ENCODE data around the gene UST. TPM values are rescaled to one million over a fixed set of nuclear protein-coding genes. Genes with fewer than 3 reads are reported as not detected.

UST gene
- total and polyA plus RNA-seq, 2 of the 8 experiments (the other 6 are each of a cell fraction or from before 2014, with no cell fraction given), result 13.5 to 34.5 TPM

DNA sequence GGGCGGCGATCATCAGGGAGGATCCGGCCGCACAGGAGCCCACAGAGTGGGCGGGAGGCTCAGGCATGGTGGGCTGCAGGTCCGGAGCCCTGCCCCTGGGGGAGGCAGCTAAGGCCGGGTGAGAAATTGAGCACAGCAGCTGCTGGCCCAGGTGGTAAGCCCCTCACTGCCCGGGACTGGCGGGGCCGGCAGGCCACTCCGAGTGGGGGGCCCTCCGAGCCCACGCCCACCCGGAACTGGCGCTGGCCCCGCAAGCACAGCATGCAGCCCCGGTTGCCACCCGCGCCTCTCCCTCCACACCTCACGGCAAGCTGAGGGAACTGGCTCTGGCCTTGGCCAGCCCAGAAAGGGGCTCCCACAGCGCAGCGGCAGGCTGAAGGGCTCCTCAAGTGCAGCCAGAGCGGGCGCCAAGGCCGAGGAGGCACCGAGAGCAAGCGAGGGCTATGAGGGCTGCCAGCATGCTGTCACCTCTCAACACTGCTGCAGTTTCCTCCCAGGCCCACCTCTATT is 48.1 kb upstream of the UST start:
- no peaks in the 10 kb centered on the region for H4K20me1 ChIP-seq (replicated peaks in 1 of 2; ENCODE audit: control insufficient read depth in 1 of 2, insufficient read depth in 2 of 2, low read length in 2 of 2)
- H3K79me2 ChIP-seq (ENCODE audit: control insufficient read depth in 1 of 2, insufficient read depth in 2 of 2, low read length in 2 of 2), result no peaks in the 10 kb centered on the region
- DNase-seq (ENCODE audit: low read depth in 1 of 2, low spot score in 2 of 2), result no peak
- no peaks in the 10 kb centered on the region for H3K36me3 ChIP-seq (ENCODE audit: control insufficient read depth in 2 of 4, insufficient read depth in 4 of 4, low read length in 3 of 4)
- no peak for FAIRE-seq
- peaks cover 7 to 16% of the 10 kb centered on the region in 2 experiments; a peak in 1 of 4 replicates for H3K9me3 ChIP-seq (ENCODE audit: insufficient read depth in 2 of 2, low read depth in 1 of 2, low read length in 1 of 2)
- no peak overlapping the region for H4K5ac ChIP-seq (ENCODE audit: insufficient read length, low read depth, low read length)
- H3K23ac ChIP-seq (ENCODE audit: insufficient read length), result no peak overlapping the region
- H3K27ac ChIP-seq (ENCODE audit: low read depth, low read length), result no peak overlapping the region
- H3K4me1 ChIP-seq (replicated peaks in 1 of 4; ENCODE audit: control insufficient read depth in 3 of 4, insufficient read depth in 4 of 4, low read length in 3 of 4), result no peaks in the 10 kb centered on the region
- H3K27me3 ChIP-seq (replicated peaks in 1 of 4; ENCODE audit: control insufficient read depth in 3 of 4, extremely low read depth in 1 of 4, insufficient read depth in 3 of 4, low read length in 3 of 4), result no peaks in the 10 kb centered on the region
- CTCF ChIA-PET (ENCODE audit: partially characterized antibody), result no interaction called here
- POLR2A ChIA-PET (ENCODE audit: partially characterized antibody), result no interaction called here
- H3K9ac ChIP-seq (replicated peaks in 1 of 4; ENCODE audit: extremely low read depth in 1 of 4, low read depth in 3 of 4, low read length in 3 of 4), result no peak overlapping the region
- no peak overlapping the region for H4K8ac ChIP-seq (ENCODE audit: extremely low read depth, insufficient read depth, low read length)
- H2AK5ac ChIP-seq (ENCODE audit: low read depth, low read length), result no peak overlapping the region
- no peaks in the 10 kb centered on the region for H3K79me1 ChIP-seq (ENCODE audit: low read depth, low read length)
- H2BK12ac ChIP-seq (ENCODE audit: low read depth, low read length), result no peak overlapping the region
- H3K4me3 ChIP-seq (ENCODE audit: extremely low read depth in 1 of 4, insufficient read depth in 2 of 4, low read depth in 3 of 4, low read length in 4 of 4), result no peak overlapping the region
- H2BK120ac ChIP-seq (replicated peaks; ENCODE audit: low read depth, low read length), result no peak overlapping the region
- 93% methylated on average over 23 of the region's 27 CpGs; no CpG with 5 or more reads in 1 of the 2 experiments for WGBS, 2 experiments (ENCODE audit: extremely low coverage in 1 of 2, insufficient coverage in 1 of 2, insufficient read length in 1 of 2, insufficient replicate concordance in 2 of 2, low coverage in 1 of 2, low lambda C conversion rate in 2 of 2, missing lambda C conversion rate in 1 of 2)
- H2BK5ac ChIP-seq (ENCODE audit: low read depth, low read length), result no peak overlapping the region
- H2BK15ac ChIP-seq (ENCODE audit: low read length), result no peak overlapping the region
- no peak overlapping the region for H3K4ac ChIP-seq (replicated peaks; ENCODE audit: insufficient read length, low read depth, low read length)
- no peak overlapping the region for H2BK20ac ChIP-seq (ENCODE audit: low read length)
- H3K23me2 ChIP-seq (ENCODE audit: low read depth, low read length), result no peaks in the 10 kb centered on the region
- no peak overlapping the region for H3K56ac ChIP-seq (replicated peaks; ENCODE audit: insufficient read length, low read depth, low read length)
- no peak overlapping the region for H3K18ac ChIP-seq (ENCODE audit: extremely low read depth, low read length)
- no peak overlapping the region for H2AFZ ChIP-seq (ENCODE audit: low read length)
- H3K14ac ChIP-seq (ENCODE audit: insufficient read length), result no peak overlapping the region
- H3K4me2 ChIP-seq (ENCODE audit: insufficient read depth in 1 of 2, low read depth in 2 of 2, low read length in 2 of 2), result no peak overlapping the region
- H4K91ac ChIP-seq (replicated peaks; ENCODE audit: insufficient read length, low read length), result no peak overlapping the region
- TF ChIP-seq TCF12 (IDR thresholded peaks at IDR 0.05; ENCODE audit: low read depth, low read length) (no peak), EGR1 (IDR thresholded peaks at IDR 0.05; ENCODE audit: borderline replicate concordance, low read depth, low read length) (no peak), JUN (IDR thresholded peaks at IDR 0.05; ENCODE audit: low read depth, low read length) (no peak), SAP30 (IDR thresholded peaks at IDR 0.05; ENCODE audit: insufficient read depth, insufficient replicate concordance, low read length) (no peak), ZNF274 (IDR thresholded peaks at IDR 0.05; ENCODE audit: borderline replicate concordance, extremely low read depth, low read length) (no peak), CBX8 (IDR thresholded peaks at IDR 0.05; ENCODE audit: borderline replicate concordance, low read depth, low read length) (no peak), ASH2L (IDR thresholded peaks at IDR 0.05; ENCODE audit: low read length) (no peak)

Data from H1 (cell line).